Gastroesophageal sphincter (tissue), 4 donors: ENCODE results near the gene COCH. TPM values are rescaled to one million over a fixed set of nuclear protein-coding genes. Genes with fewer than 3 reads are reported as not detected.
"Not testable (repeated sequence)": the region's sequence is repeated elsewhere in the genome, so short reads cannot be mapped to it uniquely, and the experiment has no call there.

ENCODE experiments used
- ATAC-seq: fragments of 150-250 bp; one replicate; pipeline ENCODE4 v1.9.1; 2016; ENCODE audit warnings: mild to moderate bottlenecking, moderate library complexity
- H3K27ac ChIP-seq, 4 donors: fragments of 200-600 bp; sonication (generic) in 3 of 4; 1 replicate in 3 of 4; 2 replicates in 1 of 4; pipeline ENCODE4 v1.5.1; 2016 to 2019
- H3K27me3 ChIP-seq: fragments of 200-600 bp; sonication (generic); one replicate; pipeline ENCODE4 v1.5.1; 2019
- H3K36me3 ChIP-seq, 2 donors: fragments of 200-600 bp; sonication (generic); one replicate each; pipeline ENCODE4 v1.5.1; 2019; ENCODE audit warnings: control low read depth in 1 of 2
- H3K4me1 ChIP-seq, 3 donors: fragments of 200-600 bp; sonication (generic); 1 replicate in 2 of 3; 2 replicates in 1 of 3; pipeline ENCODE4 v1.5.1; 2016 to 2019; ENCODE audit warnings: control low read depth in 2 of 3
- H3K4me3 ChIP-seq, 2 donors: fragments of 200-600 bp; sonication (generic); one replicate each; pipeline ENCODE4 v1.5.1; 2019; ENCODE audit warnings: mild to moderate bottlenecking in 1 of 2, moderate library complexity in 1 of 2
- H3K9me3 ChIP-seq, 3 donors: fragments of 200-600 bp; sonication (generic); one replicate each; pipeline ENCODE4 v1.5.1; 2017 to 2019; ENCODE audit warnings: control low read depth in 2 of 3
- EP300 ChIP-seq: sonication (generic); formaldehyde crosslinking; IDR thresholded peaks from one replicate; pipeline ENCODE4 v1.6.1; 2017; ENCODE audit warnings: antibody characterized with exemption, mild to moderate bottlenecking
- POLR2A ChIP-seq, 2 donors: fragments of 450-650 bp; IDR thresholded peaks; one replicate each; pipeline ENCODE4 v1.6.1; 2017; ENCODE audit warnings: antibody characterized with exemption in 2 of 2, mild to moderate bottlenecking in 2 of 2, moderate library complexity in 1 of 2
- POLR2AphosphoS5 ChIP-seq: sonication (generic); formaldehyde crosslinking; IDR thresholded peaks from one replicate; pipeline ENCODE4 v1.6.1; 2017; ENCODE audit warnings: antibody characterized with exemption
- WGBS, 2 donors: methylation state at CpG; one replicate each; pipeline ENCODE4 v1.1.5; 2018; ENCODE audit warnings: low coverage in 1 of 2; 5-methylcytosine and 5-hydroxymethylcytosine counted together
- total RNA-seq, 4 donors: library from RNA; depleted of rRNA; stranded (reverse); fragments of >200 nt; gene quantifications; one replicate each; pipeline ENCODE4 v1.1.0, GENCODE V29; 2016
- TF ChIP-seq, protein P1 (sequence below), 4 experiments: fragments of 200-600 bp in 2 of 4; fragments of 450-650 bp in 2 of 4; sonication (generic) in 1 of 4; IDR thresholded peaks; one replicate each; pipeline ENCODE4 v1.5.1; 2017 to 2019; ENCODE audit warnings: antibody characterized with exemption in 4 of 4, mild to moderate bottlenecking in 2 of 4, moderate library complexity in 2 of 4

The COCH gene
- total RNA-seq, 4 donors from 2014 or later, result 0.16 to 5.4 (median 2.1) TPM

DNA sequence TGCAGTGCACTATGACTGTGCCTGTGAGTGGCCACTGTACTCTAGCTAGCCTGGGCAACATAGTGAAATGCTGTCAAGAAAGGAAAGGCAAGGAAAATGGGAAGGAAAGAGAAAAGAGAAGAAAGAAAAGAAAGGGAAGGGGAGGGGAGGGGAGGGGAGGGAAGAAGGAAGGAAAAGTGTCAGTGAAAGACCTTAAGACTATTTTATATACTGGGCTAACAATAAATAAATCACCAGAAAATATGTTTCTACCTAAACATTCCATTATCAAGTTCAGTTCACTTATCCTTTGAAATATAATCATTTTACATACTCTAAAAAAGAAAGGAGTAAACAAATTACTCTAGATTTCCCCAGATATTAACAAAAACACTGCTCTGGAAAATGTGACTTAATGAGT lies 22.1 kb downstream of the COCH start:
- no peaks in the 10 kb centered on the region for H3K9me3 ChIP-seq
- no peak overlapping the region for H3K27ac ChIP-seq
- peaks cover 0 to 8% (median 3%) of the 10 kb centered on the region in 3 donors for H3K4me1 ChIP-seq
- H3K36me3 ChIP-seq, result peaks cover 0 to 46% of the 10 kb centered on the region in 2 donors
- no peak overlapping the region for H3K4me3 ChIP-seq
- TF ChIP-seq POLR2A (IDR thresholded peaks at IDR 0.05), result no peak
- no peak for TF ChIP-seq POLR2AphosphoS5
- TF ChIP-seq EP300, result no peak
- TF ChIP-seq, protein P1, sequence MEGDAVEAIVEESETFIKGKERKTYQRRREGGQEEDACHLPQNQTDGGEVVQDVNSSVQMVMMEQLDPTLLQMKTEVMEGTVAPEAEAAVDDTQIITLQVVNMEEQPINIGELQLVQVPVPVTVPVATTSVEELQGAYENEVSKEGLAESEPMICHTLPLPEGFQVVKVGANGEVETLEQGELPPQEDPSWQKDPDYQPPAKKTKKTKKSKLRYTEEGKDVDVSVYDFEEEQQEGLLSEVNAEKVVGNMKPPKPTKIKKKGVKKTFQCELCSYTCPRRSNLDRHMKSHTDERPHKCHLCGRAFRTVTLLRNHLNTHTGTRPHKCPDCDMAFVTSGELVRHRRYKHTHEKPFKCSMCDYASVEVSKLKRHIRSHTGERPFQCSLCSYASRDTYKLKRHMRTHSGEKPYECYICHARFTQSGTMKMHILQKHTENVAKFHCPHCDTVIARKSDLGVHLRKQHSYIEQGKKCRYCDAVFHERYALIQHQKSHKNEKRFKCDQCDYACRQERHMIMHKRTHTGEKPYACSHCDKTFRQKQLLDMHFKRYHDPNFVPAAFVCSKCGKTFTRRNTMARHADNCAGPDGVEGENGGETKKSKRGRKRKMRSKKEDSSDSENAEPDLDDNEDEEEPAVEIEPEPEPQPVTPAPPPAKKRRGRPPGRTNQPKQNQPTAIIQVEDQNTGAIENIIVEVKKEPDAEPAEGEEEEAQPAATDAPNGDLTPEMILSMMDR (IDR thresholded peaks at IDR 0.05), result no peak
- H3K27me3 ChIP-seq, result no peaks in the 10 kb centered on the region
- no peak for ATAC-seq

DNA sequence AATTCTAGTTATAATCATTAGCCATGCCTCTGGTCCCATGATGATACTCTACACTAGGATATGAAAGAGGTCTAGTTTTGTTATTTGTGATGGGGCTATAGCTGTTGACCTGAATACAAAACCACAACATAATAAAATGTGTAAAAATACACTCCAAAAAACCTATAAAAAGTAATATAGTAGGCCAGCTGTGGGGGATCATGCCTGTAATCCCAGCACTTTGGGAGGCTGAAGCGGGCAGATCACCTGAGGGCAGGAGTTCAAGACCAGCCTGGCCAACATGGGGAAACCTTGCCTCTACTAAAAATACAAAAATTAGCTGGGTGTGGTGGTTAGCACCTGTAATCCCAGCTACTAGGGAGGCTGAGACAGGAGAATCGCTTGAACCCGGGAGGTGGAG lies 22.8 kb downstream of the COCH start:
- not testable (repeated sequence) for H3K4me3 ChIP-seq, H3K27ac ChIP-seq, H3K9me3 ChIP-seq, H3K27me3 ChIP-seq, H3K4me1 ChIP-seq, ATAC-seq
- peaks cover 0 to 52% of the 10 kb centered on the region in 2 donors for H3K36me3 ChIP-seq
- WGBS, 2 donors, result 82 to 86% methylated on average over 2 to 3 of the region's 3 CpGs

DNA sequence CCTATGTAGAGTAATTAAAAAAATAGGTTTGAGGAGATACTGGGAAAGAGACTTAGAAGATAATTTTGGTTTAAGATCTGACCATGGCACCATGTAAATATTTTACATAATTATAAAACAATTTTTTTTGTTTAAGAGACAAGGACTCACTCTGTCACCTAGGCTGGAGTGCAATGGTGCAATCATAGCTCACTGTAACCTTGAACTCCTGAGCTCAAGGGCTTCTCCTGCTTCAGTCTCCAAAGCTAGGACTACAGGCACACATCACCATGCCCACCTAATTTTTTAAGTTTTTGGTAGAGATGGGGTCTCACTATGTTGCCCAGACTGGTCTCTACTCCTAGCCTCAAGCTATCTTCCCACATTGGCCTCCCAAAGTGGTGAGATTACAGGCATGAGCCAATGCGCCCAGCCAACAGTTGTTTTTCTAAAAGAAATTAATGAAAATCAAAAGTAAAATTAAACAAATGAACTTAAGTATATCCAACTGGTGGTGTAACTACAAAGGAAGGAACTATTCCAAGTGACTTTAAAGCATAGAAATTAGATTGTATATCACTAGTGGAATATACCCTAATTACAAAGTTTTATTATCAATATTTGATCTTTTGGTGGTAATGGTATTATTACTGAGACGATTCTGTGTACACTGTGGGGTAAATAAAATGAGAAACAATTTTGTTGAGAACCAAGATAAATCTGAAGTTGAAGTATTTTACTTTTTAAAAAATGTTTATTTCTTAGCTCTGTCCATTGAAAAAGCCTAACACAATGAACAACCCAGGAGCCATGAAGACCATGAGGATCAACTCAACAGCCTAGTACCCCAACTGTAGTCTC lies 29.1 kb downstream of the COCH start:
- H3K27ac ChIP-seq, result no peak overlapping the region
- no peaks in the 10 kb centered on the region for H3K9me3 ChIP-seq
- no peaks in the 10 kb centered on the region for H3K4me1 ChIP-seq
- H3K27me3 ChIP-seq, result no peaks in the 10 kb centered on the region
- H3K4me3 ChIP-seq, result no peak overlapping the region
- peaks cover 0 to 77% of the 10 kb centered on the region in 2 donors for H3K36me3 ChIP-seq
- TF ChIP-seq EP300 (no peak), POLR2AphosphoS5 (no peak), POLR2A (IDR thresholded peaks at IDR 0.05) (no peak)
- TF ChIP-seq, protein P1 (IDR thresholded peaks at IDR 0.05), result no peak
- ATAC-seq, result no peak
- 87 to 96% methylated on average over 2 of the region's 2 CpGs for WGBS, 2 donors

- no peaks in the 10 kb centered on the region for H3K4me1 ChIP-seq
- ATAC-seq, result no peak
Observed at GRCh38 chr14:30906752-30907658, 32.6 kb downstream of the COCH start.

DNA sequence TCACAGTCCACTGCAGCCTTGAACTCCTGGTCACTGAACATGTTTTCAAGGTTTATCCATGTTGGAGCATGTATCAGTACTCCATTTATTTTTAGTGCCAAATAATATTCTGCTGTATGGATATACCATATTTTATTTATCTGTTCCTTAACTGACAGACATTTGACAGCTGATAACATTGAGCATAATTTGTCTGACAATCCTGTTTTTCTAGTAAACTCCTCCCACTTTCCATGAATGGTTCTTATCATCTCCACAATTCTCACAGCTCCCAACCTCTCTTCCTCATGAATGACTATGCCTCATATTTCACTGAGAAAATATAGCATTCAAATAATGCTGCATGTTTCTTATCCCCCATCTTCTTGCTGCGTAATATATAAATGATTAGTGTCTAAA lies 33.3 kb downstream of the COCH start:
- 83 to 93% methylated on average over 1 of the region's 1 CpG for WGBS, 2 donors
- no peak overlapping the region for H3K4me3 ChIP-seq

More at GRCh38 chr14:30906752-30907658, 32.6 kb downstream of the COCH start:
- Histone ChIP-seq H3K27ac (no peak overlapping the region), H3K27me3 (no peaks in the 10 kb centered on the region), H3K4me3 (no peak overlapping the region), H3K9me3 (no peaks in the 10 kb centered on the region), H3K36me3 (peaks cover 3 to 78% of the 10 kb centered on the region in 2 donors)
- TF ChIP-seq POLR2AphosphoS5 (no peak), POLR2A (IDR thresholded peaks at IDR 0.05) (no peak)
- TF ChIP-seq, protein P1 (IDR thresholded peaks at IDR 0.05), result peak in 2 of 4 experiments; percentile 15 to 21

More for the DNA sequence above, 33.3 kb downstream of the COCH start:
- H3K27me3 ChIP-seq, result no peaks in the 10 kb centered on the region
- TF ChIP-seq EP300 (no peak), POLR2A (IDR thresholded peaks at IDR 0.05) (no peak), POLR2AphosphoS5 (no peak)
- TF ChIP-seq, protein P1 (IDR thresholded peaks at IDR 0.05), result no peak
- H3K27ac ChIP-seq, result no peak overlapping the region
- no peaks in the 10 kb centered on the region for H3K9me3 ChIP-seq
- peaks cover 5 to 75% of the 10 kb centered on the region in 2 donors for H3K36me3 ChIP-seq
- ATAC-seq, result no peak
- H3K4me1 ChIP-seq, result no peaks in the 10 kb centered on the region
